Lower leg skin (tissue), 4 donors: ENCODE results near the gene PTER. TPM values are rescaled to one million over a fixed set of nuclear protein-coding genes. Genes with fewer than 3 reads are reported as not detected.

Experiments
- DNase-seq, 2 donors: peaks; one replicate each; pipeline ENCODE4 v3.0.0-alpha.2; 2019; ENCODE audit warnings: low spot score in 2 of 2
- H3K4me3 ChIP-seq: fragments of 200-600 bp; sonication (generic); 2 replicates; pipeline ENCODE4 v1.5.1; 2017; ENCODE audit warnings: mild to moderate bottlenecking, low read depth; ENCODE audit not compliant: poor library complexity, severe bottlenecking
- CTCF ChIP-seq, 3 donors: fragments of 450-650 bp; IDR thresholded peaks; one replicate each; pipeline ENCODE4 v1.5.1; 2016; ENCODE audit warnings: antibody characterized with exemption in 3 of 3, mild to moderate bottlenecking in 3 of 3, moderate library complexity in 2 of 3
- POLR2A ChIP-seq, 2 donors: fragments of 450-650 bp; IDR thresholded peaks; one replicate each; pipeline ENCODE4 v1.6.1; 2016 to 2017; ENCODE audit warnings: antibody characterized with exemption in 2 of 2, mild to moderate bottlenecking in 1 of 2, moderate library complexity in 1 of 2
- WGBS, 2 donors: methylation state at CpG; one replicate each; pipeline ENCODE4 v1.1.5; 2018; 5-methylcytosine and 5-hydroxymethylcytosine counted together
- intact Hi-C: fragments of 100-400 bp; cut with DNase I; formaldehyde crosslinking; loops from one replicate; pipeline ENCODE4 v1.15.0; 2023; ENCODE audit warnings: low total_unique reads
- total RNA-seq, 4 donors: library from RNA; depleted of rRNA; stranded (reverse); fragments of >200 nt; gene quantifications; one replicate each; pipeline ENCODE4 v1.1.0, GENCODE V29; 2016

PTER gene
- 10 to 100 TPM; 10.2 to 17.6 (median 14.0) TPM for total RNA-seq

DNA sequence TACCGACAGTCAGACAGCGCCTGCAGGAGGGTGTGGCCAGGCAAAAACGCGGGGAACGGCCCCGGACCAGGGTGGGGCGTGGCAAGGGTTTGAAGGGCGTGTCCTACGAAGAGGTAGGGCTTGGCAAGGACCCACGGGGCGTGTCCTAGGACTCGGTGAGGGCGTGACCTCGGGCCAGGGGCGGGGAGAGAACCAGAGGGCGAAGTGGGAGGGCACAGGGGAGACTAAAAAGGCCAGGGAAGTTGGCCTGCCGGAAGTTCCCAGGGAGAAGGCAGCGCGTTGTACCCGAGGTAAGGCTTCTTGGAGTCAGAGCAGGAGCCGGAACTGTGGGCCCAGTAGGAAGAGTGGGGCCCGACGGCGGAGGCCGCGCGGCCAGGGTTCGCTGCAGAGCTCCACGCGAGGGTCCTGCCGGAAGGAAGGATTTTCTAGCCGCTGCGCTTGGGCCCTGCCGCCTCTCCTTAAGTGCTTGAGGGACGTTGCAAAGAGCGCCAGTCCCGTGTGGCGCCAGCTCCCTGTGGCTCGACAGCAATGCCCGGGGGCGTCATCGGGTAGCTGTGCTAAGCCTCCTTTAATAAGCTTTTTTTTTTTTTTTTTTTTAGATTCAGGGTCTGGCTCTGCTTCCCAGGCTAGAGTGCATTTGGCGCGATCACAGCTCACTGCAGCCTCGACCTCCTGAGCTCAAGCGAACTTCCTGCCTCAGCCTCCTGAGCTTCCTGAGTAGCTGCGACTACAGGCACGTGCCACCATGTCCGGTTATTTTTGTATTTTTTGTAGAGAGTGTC lies at the start of gene PTER:
TSS of gene PTER (plus strand) at position 253 of the 782 bp plus-strand sequence. CDS start 47,375 bp downstream, outside the sequence.
- no peak for TF ChIP-seq CTCF (IDR thresholded peaks at IDR 0.05)
- TF ChIP-seq POLR2A (IDR thresholded peaks at IDR 0.05) = no peak
- 2% methylated on average over 47 to 49 of the region's 49 CpGs for WGBS, 2 donors
- intact Hi-C loops = no loop called here

GRCh38 chr10:16392531-16393069 lies 44.2 kb upstream of the PTER start:
- no peak for DNase-seq
- H3K4me3 ChIP-seq = no peak overlapping the region
- no peak for TF ChIP-seq POLR2A (IDR thresholded peaks at IDR 0.05)
- no peak for TF ChIP-seq CTCF (IDR thresholded peaks at IDR 0.05)
- intact Hi-C loops = no loop called here
- WGBS, 2 donors = 66 to 74% methylated on average over 3 of the region's 3 CpGs

More for the DNA sequence above, at the start of gene PTER:
- peak; percentile 98 to 99 for DNase-seq
- H3K4me3 ChIP-seq = peak within 1 kb of the TSS; percentile 59

GRCh38 chr10:16393271-16393858 lies 43.4 kb upstream of the PTER start:
- H3K4me3 ChIP-seq = no peak overlapping the region
- intact Hi-C loops = no loop called here
- 70 to 74% methylated on average over 4 of the region's 4 CpGs for WGBS, 2 donors
- DNase-seq = no peak
- TF ChIP-seq POLR2A (IDR thresholded peaks at IDR 0.05) = no peak
- TF ChIP-seq CTCF (IDR thresholded peaks at IDR 0.05) = no peak

DNA sequence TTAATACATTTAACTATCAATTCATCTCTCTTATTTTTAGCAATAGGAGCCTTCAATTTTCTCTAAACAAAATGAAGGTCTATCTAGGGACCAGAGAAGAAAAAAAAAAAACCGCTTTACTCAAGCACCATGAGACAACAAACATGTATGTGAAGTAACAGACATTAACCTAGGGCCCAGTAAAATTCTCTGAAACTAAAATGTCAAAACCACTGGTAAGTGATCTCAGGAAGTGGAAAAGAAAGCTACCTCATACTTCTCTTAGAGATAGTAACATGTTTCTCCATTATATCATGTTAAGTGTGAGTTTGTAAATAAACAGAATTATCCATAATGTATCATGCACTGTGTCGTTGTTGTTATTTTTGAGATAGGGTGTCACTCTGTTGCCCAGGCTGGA lies 35.4 kb upstream of the PTER start:
- H3K4me3 ChIP-seq = no peak overlapping the region
- intact Hi-C loops = no loop called here
- TF ChIP-seq POLR2A (IDR thresholded peaks at IDR 0.05) (no peak), CTCF (IDR thresholded peaks at IDR 0.05) (no peak)
- DNase-seq = no peak
- WGBS, 2 donors = 89 to 96% methylated on average over 2 of the region's 2 CpGs

DNA sequence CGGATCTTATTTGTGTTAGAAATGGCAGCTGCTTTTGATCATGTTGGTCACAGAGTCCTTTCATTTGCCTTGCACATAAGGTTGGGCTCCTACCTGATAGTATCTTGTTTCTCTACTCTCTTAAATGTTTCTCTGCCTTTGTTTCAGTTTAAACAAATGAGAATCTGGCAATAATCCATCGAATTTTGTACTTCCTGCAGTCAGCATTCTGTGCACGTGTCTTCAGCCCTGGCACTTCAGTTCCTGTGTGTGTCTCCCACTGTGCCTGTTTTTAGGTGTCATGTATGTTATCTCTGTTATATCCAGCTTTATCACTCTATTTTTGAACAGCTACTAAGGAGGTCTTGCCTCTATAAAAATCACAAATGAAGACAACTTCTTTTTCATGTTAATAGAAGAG lies 28.4 kb upstream of the PTER start:
- DNase-seq = no peak
- intact Hi-C loops = no loop called here
- WGBS, 2 donors = 15 to 23% methylated on average over 3 of the region's 3 CpGs

DNA sequence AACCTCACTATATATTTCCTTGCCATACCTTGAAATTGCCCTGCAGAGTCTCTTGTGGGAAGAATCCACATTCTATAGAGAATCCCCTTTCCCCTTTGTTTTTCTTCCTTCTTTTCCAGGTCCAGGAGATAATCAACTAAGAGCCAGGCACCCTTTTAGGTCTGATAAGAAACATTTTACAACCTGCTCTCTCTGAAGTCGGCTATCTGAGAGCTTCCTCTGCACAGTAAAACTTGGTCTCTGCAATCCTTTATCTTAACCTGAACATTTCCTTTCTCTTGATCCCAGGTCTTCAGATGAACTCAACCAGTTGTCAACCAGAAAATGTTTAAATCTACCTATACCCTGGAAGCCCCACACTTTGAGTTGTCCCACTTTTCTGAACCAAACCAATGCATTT lies 19.5 kb upstream of the PTER start:
- WGBS, 2 donors = 37 to 55% methylated on average over 1 of the region's 1 CpG
- no peak overlapping the region for H3K4me3 ChIP-seq
- TF ChIP-seq CTCF (IDR thresholded peaks at IDR 0.05) (no peak), POLR2A (IDR thresholded peaks at IDR 0.05) (no peak)

More for the DNA sequence above, 28.4 kb upstream of the PTER start:
- H3K4me3 ChIP-seq = no peak overlapping the region
- no peak for TF ChIP-seq POLR2A (IDR thresholded peaks at IDR 0.05)

More for the DNA sequence above, 19.5 kb upstream of the PTER start:
- intact Hi-C loops = no loop called here
- no peak for DNase-seq
